ENCODE results near the gene RAD51B.

RAD51B gene

GRCh38 chr14:67819563-67820421 is at the start of gene RAD51B:
TSS of gene RAD51B (plus strand) at chr14:67819779.
- no peak for TF ChIP-seq CTCF (IDR thresholded peaks at IDR 0.05)
- Histone ChIP-seq H3K9ac (no peak within 1 kb of the TSS), H3K4me1 (no peaks in the 10 kb centered on the region), H3K9me3 (ENCODE audit: control insufficient read depth, low read length) (no peaks in the 10 kb centered on the region), H3K79me2 (no peaks in the 10 kb centered on the region), H3K27me3 (ENCODE audit: control insufficient read depth, insufficient read depth, low read length) (no peaks in the 10 kb centered on the region), H3K4me3 (ENCODE audit: low read depth, low read length) (peak within 1 kb of the TSS; percentile 80), H2AFZ (peak within 1 kb of the TSS; percentile 94), H3K27ac (no peak within 1 kb of the TSS), H3K36me3 (ENCODE audit: control insufficient read depth, insufficient read depth, low read length) (no peaks in the 10 kb centered on the region), H3K4me2 (ENCODE audit: low read length) (peak within 1 kb of the TSS; percentile 80)

GRCh38 chr14:67773844-67774377 is 45.7 kb upstream of the RAD51B start:
- no peaks in the 10 kb centered on the region for H3K27me3 ChIP-seq (ENCODE audit: control insufficient read depth, insufficient read depth, low read length)
- H3K9ac ChIP-seq, result no peak overlapping the region
- TF ChIP-seq CTCF (IDR thresholded peaks at IDR 0.05), result no peak

GRCh38 chr14:67776653-67777322 is 42.8 kb upstream of the RAD51B start:
- no peak for TF ChIP-seq CTCF (IDR thresholded peaks at IDR 0.05)
- no peak overlapping the region for H3K9ac ChIP-seq
- no peak overlapping the region for H3K4me3 ChIP-seq (ENCODE audit: low read depth, low read length)
- H3K27me3 ChIP-seq (ENCODE audit: control insufficient read depth, insufficient read depth, low read length), result no peaks in the 10 kb centered on the region
- H3K4me2 ChIP-seq (ENCODE audit: low read length), result no peak overlapping the region
- H3K9me3 ChIP-seq (ENCODE audit: control insufficient read depth, low read length), result no peaks in the 10 kb centered on the region
- H3K4me1 ChIP-seq, result no peaks in the 10 kb centered on the region
- no peaks in the 10 kb centered on the region for H3K79me2 ChIP-seq
- no peaks in the 10 kb centered on the region for H3K36me3 ChIP-seq (ENCODE audit: control insufficient read depth, insufficient read depth, low read length)
- H2AFZ ChIP-seq, result no peak overlapping the region
- no peak overlapping the region for H3K27ac ChIP-seq

More at GRCh38 chr14:67773844-67774377, 45.7 kb upstream of the RAD51B start:
- Histone ChIP-seq H3K4me3 (ENCODE audit: low read depth, low read length) (no peak overlapping the region), H3K4me1 (no peaks in the 10 kb centered on the region), H3K9me3 (ENCODE audit: control insufficient read depth, low read length) (no peaks in the 10 kb centered on the region), H3K79me2 (no peaks in the 10 kb centered on the region), H3K36me3 (ENCODE audit: control insufficient read depth, insufficient read depth, low read length) (no peaks in the 10 kb centered on the region), H3K4me2 (ENCODE audit: low read length) (no peak overlapping the region), H2AFZ (no peak overlapping the region), H3K27ac (no peak overlapping the region)

- Histone ChIP-seq H3K4me2 (ENCODE audit: low read length) (no peak overlapping the region), H3K9ac (no peak overlapping the region), H3K4me1 (no peaks in the 10 kb centered on the region), H3K36me3 (ENCODE audit: control insufficient read depth, insufficient read depth, low read length) (no peaks in the 10 kb centered on the region), H2AFZ (no peak overlapping the region), H3K79me2 (no peaks in the 10 kb centered on the region), H3K27me3 (ENCODE audit: control insufficient read depth, insufficient read depth, low read length) (no peaks in the 10 kb centered on the region), H3K27ac (no peak overlapping the region), H3K9me3 (ENCODE audit: control insufficient read depth, low read length) (no peaks in the 10 kb centered on the region), H3K4me3 (ENCODE audit: low read depth, low read length) (no peak overlapping the region)
- no peak for TF ChIP-seq CTCF (IDR thresholded peaks at IDR 0.05)
Measured at GRCh38 chr14:67778792-67779191, 40.8 kb upstream of the RAD51B start.

Data from parathyroid adenoma (tissue), 2 donors.